H1 (cell line): ENCODE results near the gene IRGC. TPM values are rescaled to one million over a fixed set of nuclear protein-coding genes. Genes with fewer than 3 reads are reported as not detected.

Experiments used
- ASH2L ChIP-seq: fragments of 200-600, 300-600 bp; sonication (generic); IDR thresholded peaks from one replicate; pipeline ENCODE4 v1.7.1; 2017; ENCODE audit warnings: low read length
- CBX8 ChIP-seq: fragments of 300-800, 300-1000 bp; sonication (generic); IDR thresholded peaks from 2 replicates; pipeline ENCODE4 v1.7.1; 2016; ENCODE audit warnings: low read depth, low read length, borderline replicate concordance
- KDM4A ChIP-seq: IDR thresholded peaks from one replicate; pipeline ENCODE4 v1.7.1; 2012; ENCODE audit warnings: low read depth, mild to moderate bottlenecking, moderate library complexity, low read length, inconsistent platforms; ENCODE audit not compliant: severe bottlenecking
- POLR2AphosphoS5 ChIP-seq: IDR thresholded peaks from 2 replicates; pipeline ENCODE4 v1.6.1; 2011; ENCODE audit warnings: low read depth, low read length
- SUZ12 ChIP-seq: fragments of 200-600 bp; sonication (generic); IDR thresholded peaks from 2 replicates; pipeline ENCODE4 v1.6.1; 2012; ENCODE audit warnings: mild to moderate bottlenecking, inconsistent platforms, low read length, moderate library complexity, mixed read lengths
- TAF7 ChIP-seq: optimal IDR thresholded peaks from 2 replicates; pipeline ENCODE3; 2011; ENCODE audit warnings: low read depth, mild to moderate bottlenecking, inconsistent platforms, low read length, moderate library complexity, borderline replicate concordance
- polyA plus RNA-seq, 7 experiments: library from polyadenylated mRNA; depleted of rRNA in 3 of 7; stranded (reverse) in 5 of 7; unstranded in 2 of 7; fragments of >200 nt in 5 of 7; fragments of 200-250 nt in 2 of 7; gene quantifications; 1 replicate in 5 of 7; 2 replicates in 1 of 7; 4 replicates in 1 of 7; pipeline versions ENCODE4 v1.2.1 to v1.2.3, GENCODE V29; 2011 to 2013; ENCODE audit warnings: missing spikeins in 2 of 7, mixed read lengths in 2 of 7
- total RNA-seq: library from RNA; stranded (reverse); fragmentation: NEBNext Ultra II Directional; extraction: Animal tissue kit (Norgen Biotek cat#: 25700); gene quantifications from 2 replicates; pipeline ENCODE4 v1.2.1, GENCODE V29; 2021

The IRGC gene
- total and polyA plus RNA-seq, 2 of the 8 experiments (the other 6 are each of a cell fraction or from before 2014, with no cell fraction given) = not detected

- no peak for TF ChIP-seq ASH2L
- no peak for TF ChIP-seq SUZ12
- no peak for TF ChIP-seq CBX8
- no peak for TF ChIP-seq KDM4A
- no peak for TF ChIP-seq TAF7
- no peak for TF ChIP-seq POLR2AphosphoS5
Measured at GRCh38 chr19:43675906-43676305, 40.0 kb upstream of the IRGC start (continued).
